Measurements from ENCODE around the gene CPLX3.

Gene CPLX3

GRCh38 chr15:74812533-74812932 lies 13.9 kb upstream of the CPLX3 start, which contains the start of gene LMAN1L:
LMAN1L (plus strand) TSS chr15:74812835; CDS start chr15:74812855, 20 bp downstream.
- Histone ChIP-seq H3K27me3 (ENCODE audit: insufficient read depth, low read length, poor library complexity, severe bottlenecking) (no peaks in the 10 kb centered on the region), H3K79me2 (ENCODE audit: insufficient read depth, low read length) (no peaks in the 10 kb centered on the region), H3F3A (ENCODE audit: low read depth) (no peaks in the 10 kb centered on the region), H3K36me3 (ENCODE audit: insufficient read depth, low read length) (no peaks in the 10 kb centered on the region), H3K9ac (ENCODE audit: low read depth, low read length, poor library complexity, severe bottlenecking) (no peak within 1 kb of the TSS), H4K20me1 (ENCODE audit: insufficient read depth, low read length, poor library complexity, severe bottlenecking) (no peaks in the 10 kb centered on the region), H3K4me1 (ENCODE audit: insufficient read depth, low read length, poor library complexity, severe bottlenecking) (no peaks in the 10 kb centered on the region), H2AFZ (ENCODE audit: low read length) (no peak within 1 kb of the TSS), H3K4me2 (ENCODE audit: low read depth, low read length, poor library complexity, severe bottlenecking) (no peak within 1 kb of the TSS), H3K9me3 (ENCODE audit: insufficient read depth, low read depth, low read length) (no peaks in the 10 kb centered on the region), H3K9me2 (replicated peaks; ENCODE audit: low read depth, low read length) (no peaks in the 10 kb centered on the region), H3K4me3 (ENCODE audit: low read length, poor library complexity, severe bottlenecking) (no peak within 1 kb of the TSS)
- TF ChIP-seq CTCF (conservative IDR thresholded peaks at IDR 0.05; ENCODE audit: low read length) (no peak), EZH2phosphoT487 (IDR thresholded peaks at IDR 0.05; ENCODE audit: borderline replicate concordance) (no peak)

GRCh38 chr15:74815121-74815934 lies 11.1 kb upstream of the CPLX3 start:
- no peak overlapping the region for H3K9ac ChIP-seq (ENCODE audit: low read depth, low read length, poor library complexity, severe bottlenecking)
- TF ChIP-seq EZH2phosphoT487 (IDR thresholded peaks at IDR 0.05; ENCODE audit: borderline replicate concordance) (no peak), CTCF (conservative IDR thresholded peaks at IDR 0.05; ENCODE audit: low read length) (no peak)
- H3K4me3 ChIP-seq (ENCODE audit: low read length, poor library complexity, severe bottlenecking), result no peak overlapping the region
- H3K9me2 ChIP-seq (replicated peaks; ENCODE audit: low read depth, low read length), result no peaks in the 10 kb centered on the region
- H3K4me1 ChIP-seq (ENCODE audit: insufficient read depth, low read length, poor library complexity, severe bottlenecking), result no peaks in the 10 kb centered on the region
- no peaks in the 10 kb centered on the region for H3K27me3 ChIP-seq (ENCODE audit: insufficient read depth, low read length, poor library complexity, severe bottlenecking)
- no peaks in the 10 kb centered on the region for H3K36me3 ChIP-seq (ENCODE audit: insufficient read depth, low read length)
- no peaks in the 10 kb centered on the region for H3K79me2 ChIP-seq (ENCODE audit: insufficient read depth, low read length)
- no peak overlapping the region for H2AFZ ChIP-seq (ENCODE audit: low read length)
- no peak overlapping the region for H3K4me2 ChIP-seq (ENCODE audit: low read depth, low read length, poor library complexity, severe bottlenecking)
- H4K20me1 ChIP-seq (ENCODE audit: insufficient read depth, low read length, poor library complexity, severe bottlenecking), result no peaks in the 10 kb centered on the region
- H3F3A ChIP-seq (ENCODE audit: low read depth), result no peaks in the 10 kb centered on the region
- no peaks in the 10 kb centered on the region for H3K9me3 ChIP-seq (ENCODE audit: insufficient read depth, low read depth, low read length)

GRCh38 chr15:74815961-74816360 lies 10.5 kb upstream of the CPLX3 start:
- TF ChIP-seq EZH2phosphoT487 (IDR thresholded peaks at IDR 0.05; ENCODE audit: borderline replicate concordance), result no peak
- no peak for TF ChIP-seq CTCF (conservative IDR thresholded peaks at IDR 0.05; ENCODE audit: low read length)
- Histone ChIP-seq H3K27me3 (ENCODE audit: insufficient read depth, low read length, poor library complexity, severe bottlenecking) (no peaks in the 10 kb centered on the region), H2AFZ (ENCODE audit: low read length) (no peak overlapping the region), H3F3A (ENCODE audit: low read depth) (no peaks in the 10 kb centered on the region), H3K36me3 (ENCODE audit: insufficient read depth, low read length) (no peaks in the 10 kb centered on the region), H3K9me3 (ENCODE audit: insufficient read depth, low read depth, low read length) (no peaks in the 10 kb centered on the region), H4K20me1 (ENCODE audit: insufficient read depth, low read length, poor library complexity, severe bottlenecking) (no peaks in the 10 kb centered on the region), H3K4me2 (ENCODE audit: low read depth, low read length, poor library complexity, severe bottlenecking) (no peak overlapping the region), H3K4me1 (ENCODE audit: insufficient read depth, low read length, poor library complexity, severe bottlenecking) (no peaks in the 10 kb centered on the region), H3K79me2 (ENCODE audit: insufficient read depth, low read length) (no peaks in the 10 kb centered on the region), H3K9me2 (replicated peaks; ENCODE audit: low read depth, low read length) (no peaks in the 10 kb centered on the region), H3K4me3 (ENCODE audit: low read length, poor library complexity, severe bottlenecking) (no peak overlapping the region), H3K9ac (ENCODE audit: low read depth, low read length, poor library complexity, severe bottlenecking) (no peak overlapping the region)

All from Loucy (cell line).